Thyroid gland (tissue), 4 donors: ENCODE measurements around the gene RHOA. TPM values are rescaled to one million over a fixed set of nuclear protein-coding genes. Genes with fewer than 3 reads are reported as not detected.
"Not testable (repeated sequence)": the region's sequence is repeated elsewhere in the genome, so short reads cannot be mapped to it uniquely, and the experiment has no call there.

ENCODE experiments used
- DNase-seq, 2 donors: peaks; one replicate each; pipeline ENCODE4 v3.0.0-alpha.2; 2019
- H3K27ac ChIP-seq, 3 donors: fragments of 200-600 bp; sonication (generic); 1 replicate in 2 of 3; 2 replicates in 1 of 3; pipeline ENCODE4 v1.5.1; 2016 to 2019; ENCODE audit warnings: mild to moderate bottlenecking in 1 of 3, moderate library complexity in 1 of 3
- H3K27me3 ChIP-seq: fragments of 200-600 bp; sonication (generic); one replicate; pipeline ENCODE4 v1.5.1; 2019
- H3K36me3 ChIP-seq, 2 donors: fragments of 200-600 bp; sonication (generic); one replicate each; pipeline ENCODE4 v1.5.1; 2016 to 2019
- H3K4me1 ChIP-seq, 2 donors: fragments of 200-600 bp; sonication (generic); one replicate each; pipeline ENCODE4 v1.5.1; 2017 to 2019
- H3K4me3 ChIP-seq, 3 donors: fragments of 200-600 bp; sonication (generic); replicated peaks in 1 of 3; 1 replicate in 2 of 3; 2 replicates in 1 of 3; pipeline ENCODE4 v1.5.1; 2016; ENCODE audit warnings: mild to moderate bottlenecking in 1 of 3
- H3K9me3 ChIP-seq: fragments of 200-600 bp; sonication (generic); one replicate; pipeline ENCODE4 v1.5.1; 2017
- CTCF ChIP-seq, 6 experiments: fragments of 200-600 bp in 3 of 6; fragments of 450-650 bp in 3 of 6; sonication (generic) in 3 of 6; IDR thresholded peaks; one replicate each; pipeline ENCODE4 v1.5.1; 2016 to 2019; ENCODE audit warnings: antibody characterized with exemption in 6 of 6, mild to moderate bottlenecking in 2 of 6, inconsistent platforms in 1 of 6, moderate library complexity in 1 of 6
- POLR2A ChIP-seq, 2 donors: fragments of 450-650 bp; IDR thresholded peaks; one replicate each; pipeline ENCODE4 v1.6.1; 2017; ENCODE audit warnings: antibody characterized with exemption in 2 of 2, mild to moderate bottlenecking in 2 of 2, moderate library complexity in 1 of 2
- WGBS, 2 donors: methylation state at CpG; one replicate each; pipeline ENCODE4 v1.1.5; 2017; 5-methylcytosine and 5-hydroxymethylcytosine counted together
- intact Hi-C: fragments of 100-400 bp; cut with DNase I; formaldehyde crosslinking; loops from one replicate; pipeline ENCODE4 v1.15.1; 2023
- total RNA-seq, 4 donors: library from RNA; depleted of rRNA; stranded (reverse); fragments of >200 nt; gene quantifications; one replicate each; pipeline ENCODE4 v1.2.3, GENCODE V29; 2016

RHOA gene
- total RNA-seq, 4 donors from 2014 or later = 437 to 789 (median 587) TPM

- DNase-seq = no peak
- Histone ChIP-seq H3K27me3 (no peaks in the 10 kb centered on the region), H3K4me1 (peaks cover 17 to 43% of the 10 kb centered on the region in 2 donors), H3K36me3 (no peaks in the 10 kb centered on the region), H3K9me3 (no peaks in the 10 kb centered on the region), H3K27ac (peak overlapping the region; percentile 57 to 81 (median 75)), H3K4me3 (no peak overlapping the region)
- 90 to 92% methylated on average over 5 of the region's 5 CpGs for WGBS, 2 donors
- intact Hi-C loops = no loop called here
- no peak for TF ChIP-seq POLR2A (IDR thresholded peaks at IDR 0.05)
- TF ChIP-seq CTCF (IDR thresholded peaks at IDR 0.05) = no peak
Measured at GRCh38 chr3:49352890-49353421, 58.8 kb downstream of the RHOA start.

DNA sequence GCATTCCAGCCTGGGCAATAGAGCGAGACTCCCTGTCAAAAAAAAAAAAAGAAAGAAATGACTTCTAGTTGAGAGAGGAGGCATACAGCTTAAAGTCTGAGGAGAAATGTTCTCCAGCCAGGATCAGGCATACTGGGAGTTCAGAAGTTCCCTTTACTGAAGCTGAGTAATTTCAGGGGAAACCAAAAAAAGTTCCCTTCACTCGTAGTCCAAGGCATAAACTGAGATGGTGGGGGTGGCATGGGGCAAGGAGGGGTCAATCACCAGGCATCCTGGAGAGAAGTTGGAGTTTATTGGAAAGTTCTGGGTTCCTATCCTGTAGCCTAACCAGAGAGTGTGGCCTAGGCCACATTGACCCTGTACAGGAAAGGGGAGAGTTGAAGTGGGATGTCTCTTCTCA is 59.5 kb downstream of the RHOA start:
- Histone ChIP-seq H3K36me3 (no peaks in the 10 kb centered on the region), H3K9me3 (no peaks in the 10 kb centered on the region), H3K27me3 (no peaks in the 10 kb centered on the region), H3K4me3 (no peak overlapping the region), H3K27ac (peak overlapping the region; percentile 57 to 81 (median 75)), H3K4me1 (peaks cover 17 to 43% of the 10 kb centered on the region in 2 donors)
- DNase-seq = no peak
- 48 to 63% methylated on average over 2 of the region's 2 CpGs for WGBS, 2 donors
- intact Hi-C loops = no loop called here
- no peak for TF ChIP-seq POLR2A (IDR thresholded peaks at IDR 0.05)
- TF ChIP-seq CTCF (IDR thresholded peaks at IDR 0.05) = no peak

DNA sequence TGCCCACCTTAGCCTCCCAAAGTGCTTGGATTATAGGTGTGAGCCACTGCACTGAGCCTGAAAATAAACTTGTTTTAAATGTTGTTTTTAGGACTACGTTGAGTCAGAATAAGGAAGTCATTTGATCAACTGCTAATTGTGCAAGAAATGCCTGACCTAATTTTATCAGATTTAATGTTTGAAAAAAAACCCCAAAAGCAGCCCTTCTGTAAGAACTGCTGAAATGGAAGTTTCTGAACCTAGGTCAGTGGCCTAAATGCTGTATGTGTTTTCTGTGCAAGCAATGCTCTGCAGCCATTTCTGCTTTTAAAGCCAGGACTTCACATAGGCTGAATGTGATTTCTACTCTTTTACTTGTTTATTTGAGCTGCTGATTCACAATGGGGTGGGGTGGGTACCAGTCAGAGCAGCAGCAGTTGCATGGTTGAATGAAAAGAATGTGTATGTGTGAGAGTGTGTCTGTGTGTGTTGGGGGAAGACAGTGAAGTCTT is 60.2 kb downstream of the RHOA start:
- Histone ChIP-seq H3K27ac (peak overlapping the region; percentile 57 to 81 (median 75)), H3K36me3 (no peaks in the 10 kb centered on the region), H3K27me3 (no peaks in the 10 kb centered on the region), H3K9me3 (no peaks in the 10 kb centered on the region), H3K4me3 (no peak overlapping the region), H3K4me1 (peaks cover 19 to 49% of the 10 kb centered on the region in 2 donors)
- TF ChIP-seq CTCF (IDR thresholded peaks at IDR 0.05) (no peak), POLR2A (IDR thresholded peaks at IDR 0.05) (no peak)
- peak; percentile 42 to 51 for DNase-seq
- intact Hi-C loops = no loop called here
- 7 to 8% methylated on average over 1 of the region's 1 CpG for WGBS, 2 donors

GRCh38 chr3:49349348-49350114 is 62.2 kb downstream of the RHOA start:
- DNase-seq = no peak
- H3K27me3 ChIP-seq = no peaks in the 10 kb centered on the region
- no peak overlapping the region for H3K4me3 ChIP-seq
- no peaks in the 10 kb centered on the region for H3K9me3 ChIP-seq
- 79 to 84% methylated on average over 3 of the region's 3 CpGs for whole genome bisulfite sequencing, 2 donors
- no peak overlapping the region for H3K27ac ChIP-seq
- intact Hi-C loops = loop anchor here (10.0 kb wide), 1 partner anchor 85 kb away; no protein-coding TSS in a partner anchor
- no peaks in the 10 kb centered on the region for H3K36me3 ChIP-seq
- H3K4me1 ChIP-seq = peaks cover 26 to 51% of the 10 kb centered on the region in 2 donors
- TF ChIP-seq CTCF (IDR thresholded peaks at IDR 0.05) = no peak
- no peak for TF ChIP-seq POLR2A (IDR thresholded peaks at IDR 0.05)

- H3K9me3 ChIP-seq, DNase-seq, H3K27me3 ChIP-seq, H3K36me3 ChIP-seq, H3K4me3 ChIP-seq, H3K27ac ChIP-seq: not testable (repeated sequence)
- intact Hi-C loops = loop anchor here (10.0 kb wide), 1 partner anchor 86 kb away; no protein-coding TSS in a partner anchor
- peaks cover 26 to 55% of the 10 kb centered on the region in 2 donors for H3K4me1 ChIP-seq
- 96% methylated on average over 12 of the region's 12 CpGs for WGBS, 2 donors
Measured at GRCh38 chr3:49348361-49348760, 63.4 kb downstream of the RHOA start.
